ENCODE measurements around the gene LRFN4.

DNA sequence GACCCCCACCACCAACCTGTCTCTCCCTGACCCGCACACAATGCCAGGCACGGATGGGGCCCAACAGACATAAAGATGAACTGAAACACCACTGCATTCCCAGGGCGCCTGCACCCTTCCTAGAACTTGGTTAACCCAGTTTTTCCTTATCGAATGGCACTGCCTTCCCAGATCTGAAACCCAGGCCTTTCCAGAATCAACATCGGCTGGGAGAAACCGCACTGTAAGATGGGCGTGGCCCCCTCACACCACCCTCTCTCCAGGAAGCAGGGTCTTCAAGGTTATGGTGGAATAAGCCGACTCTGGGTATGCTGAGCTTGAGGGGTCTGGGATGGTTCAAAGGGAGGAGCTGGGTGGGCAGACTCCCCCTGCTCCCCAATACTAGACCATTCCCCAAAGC is 23.1 kb downstream of the LRFN4 start:
- TF ChIP-seq SUZ12 (IDR thresholded peaks at IDR 0.05; ENCODE audit: extremely low read depth, insufficient read depth, insufficient read length) (no peak), ZNF274 (IDR thresholded peaks at IDR 0.05; ENCODE audit: low read depth, low read length) (no peak), YY1 (IDR thresholded peaks at IDR 0.05; ENCODE audit: insufficient read depth, insufficient read length) (no peak)
